ENCODE results near the gene PIGS.

- TF ChIP-seq CTCF (IDR thresholded peaks at IDR 0.05) (no peak), POLR2A (IDR thresholded peaks at IDR 0.05) (no peak)
Observed at GRCh38 chr17:28515518-28515917, 55.8 kb downstream of the PIGS start.
